Astrocyte of the spinal cord (primary cell): ENCODE measurements around the gene RHBDF2.

Experiments used
- DNase-seq: peaks from one replicate; pipeline ENCODE4 v3.0.0; 2011; ENCODE audit warnings: low read depth, low spot score
- H3K4me3 ChIP-seq: 2 replicates; pipeline ENCODE4 v1.5.1; 2011; ENCODE audit warnings: low read depth, mild to moderate bottlenecking, low read length, moderate library complexity
- CTCF ChIP-seq: IDR thresholded peaks from 2 replicates; pipeline ENCODE4 v1.5.1; 2012; ENCODE audit warnings: low read depth, mild to moderate bottlenecking, low read length, inconsistent platforms
- in situ Hi-C: cut with HindIII; loops from 2 replicates; pipeline ENCODE4 v1.10.0; 2017; ENCODE audit warnings: low sequenced_read_pairs

Gene RHBDF2

GRCh38 chr17:76434870-76435269, 66.4 kb downstream of the RHBDF2 start:
- in situ Hi-C loops = no loop called here
- DNase-seq = no peak
- no peak for TF ChIP-seq CTCF
- no peak overlapping the region for H3K4me3 ChIP-seq

GRCh38 chr17:76433693-76434092, 67.5 kb downstream of the RHBDF2 start:
- TF ChIP-seq CTCF = no peak
- no peak overlapping the region for H3K4me3 ChIP-seq
- in situ Hi-C loops = no loop called here
- DNase-seq = no peak

- no peak overlapping the region for H3K4me3 ChIP-seq
- TF ChIP-seq CTCF = peak; percentile 53
- no peak for DNase-seq
- in situ Hi-C loops = no loop called here
These were observed 68.4 kb downstream of the RHBDF2 start for GRCh38 chr17:76432712-76433336.

GRCh38 chr17:76432004-76432403, 69.2 kb downstream of the RHBDF2 start:
- DNase-seq = no peak
- in situ Hi-C loops = no loop called here
- no peak for TF ChIP-seq CTCF
- no peak overlapping the region for H3K4me3 ChIP-seq

GRCh38 chr17:76431509-76431908, 69.7 kb downstream of the RHBDF2 start:
- in situ Hi-C loops = no loop called here
- no peak overlapping the region for H3K4me3 ChIP-seq
- TF ChIP-seq CTCF = no peak
- no peak for DNase-seq

GRCh38 chr17:76428511-76428910, 72.7 kb downstream of the RHBDF2 start:
- no peak for DNase-seq
- no peak overlapping the region for H3K4me3 ChIP-seq
- in situ Hi-C loops = no loop called here
- no peak for TF ChIP-seq CTCF
